ENCODE results near the gene NAT8.

DNA sequence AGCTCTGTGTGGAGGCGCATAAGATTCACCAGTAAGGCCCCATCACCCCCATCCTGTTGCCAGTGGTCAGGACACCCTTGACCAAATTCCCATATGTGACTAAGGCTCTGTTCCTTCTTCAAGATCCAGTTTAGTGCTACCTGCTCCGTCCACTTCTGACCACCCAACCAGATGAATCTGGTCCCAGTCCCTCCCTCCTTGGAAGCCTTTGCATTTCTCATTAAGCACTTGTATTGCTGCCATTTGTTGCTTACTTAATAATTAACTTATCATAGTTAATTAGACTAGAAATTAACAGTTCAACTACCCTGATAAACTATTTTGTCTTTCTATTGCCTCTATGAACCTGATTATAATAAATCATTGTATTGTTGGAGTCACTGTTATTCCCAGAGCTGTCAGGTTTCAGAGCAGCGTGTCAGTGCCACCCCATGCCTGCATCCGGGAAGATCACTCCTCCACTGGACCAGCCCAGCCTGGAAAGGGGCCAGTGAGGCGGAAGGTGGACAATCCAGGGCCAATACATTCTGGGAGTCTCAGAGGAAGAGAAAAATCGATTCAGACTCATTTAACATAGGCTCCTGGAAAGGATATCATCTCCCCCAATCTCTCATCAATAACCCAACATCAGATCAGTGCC, 9.5 kb upstream of the NAT8 start:
- TF ChIP-seq, protein P1, sequence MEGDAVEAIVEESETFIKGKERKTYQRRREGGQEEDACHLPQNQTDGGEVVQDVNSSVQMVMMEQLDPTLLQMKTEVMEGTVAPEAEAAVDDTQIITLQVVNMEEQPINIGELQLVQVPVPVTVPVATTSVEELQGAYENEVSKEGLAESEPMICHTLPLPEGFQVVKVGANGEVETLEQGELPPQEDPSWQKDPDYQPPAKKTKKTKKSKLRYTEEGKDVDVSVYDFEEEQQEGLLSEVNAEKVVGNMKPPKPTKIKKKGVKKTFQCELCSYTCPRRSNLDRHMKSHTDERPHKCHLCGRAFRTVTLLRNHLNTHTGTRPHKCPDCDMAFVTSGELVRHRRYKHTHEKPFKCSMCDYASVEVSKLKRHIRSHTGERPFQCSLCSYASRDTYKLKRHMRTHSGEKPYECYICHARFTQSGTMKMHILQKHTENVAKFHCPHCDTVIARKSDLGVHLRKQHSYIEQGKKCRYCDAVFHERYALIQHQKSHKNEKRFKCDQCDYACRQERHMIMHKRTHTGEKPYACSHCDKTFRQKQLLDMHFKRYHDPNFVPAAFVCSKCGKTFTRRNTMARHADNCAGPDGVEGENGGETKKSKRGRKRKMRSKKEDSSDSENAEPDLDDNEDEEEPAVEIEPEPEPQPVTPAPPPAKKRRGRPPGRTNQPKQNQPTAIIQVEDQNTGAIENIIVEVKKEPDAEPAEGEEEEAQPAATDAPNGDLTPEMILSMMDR (IDR thresholded peaks at IDR 0.05), result no peak
- no peak for TF ChIP-seq ZFX (IDR thresholded peaks at IDR 0.05; ENCODE audit: borderline replicate concordance)
